ENCODE results near the gene AP1M2.

The AP1M2 gene

GRCh38 chr19:10525636-10526035, 61.5 kb downstream of the AP1M2 start:
- Histone ChIP-seq H3K4me3 (ENCODE audit: low read length in 2 of 2) (no peak overlapping the region), H3K36me3 (ENCODE audit: control insufficient read depth in 2 of 2, insufficient read depth in 2 of 2, low read length in 2 of 2) (no peaks in the 10 kb centered on the region), H3K9me3 (ENCODE audit: control insufficient read depth in 2 of 2, low read length in 2 of 2) (no peaks in the 10 kb centered on the region), H3K27me3 (ENCODE audit: control insufficient read depth in 2 of 2, insufficient read depth in 2 of 2, low read length in 2 of 2) (no peaks in the 10 kb centered on the region), H3K4me1 (ENCODE audit: control insufficient read depth in 2 of 2, insufficient read depth in 2 of 2, low read length in 2 of 2) (no peaks in the 10 kb centered on the region), H3K27ac (ENCODE audit: low read depth in 2 of 2, low read length in 2 of 2) (no peak overlapping the region), H3K9ac (ENCODE audit: low read depth in 1 of 2, low read length in 2 of 2) (no peak overlapping the region)

- H3K27me3 ChIP-seq (ENCODE audit: control insufficient read depth in 2 of 2, insufficient read depth in 2 of 2, low read length in 2 of 2) = peaks cover 13 to 16% of the 10 kb centered on the region in 2 donors
- no peaks in the 10 kb centered on the region for H3K36me3 ChIP-seq (ENCODE audit: control insufficient read depth in 2 of 2, insufficient read depth in 2 of 2, low read length in 2 of 2)
- no peak overlapping the region for H3K9ac ChIP-seq (ENCODE audit: low read depth in 1 of 2, low read length in 2 of 2)
- H3K9me3 ChIP-seq (ENCODE audit: control insufficient read depth in 2 of 2, low read length in 2 of 2) = no peaks in the 10 kb centered on the region
- H3K4me3 ChIP-seq (ENCODE audit: low read length in 2 of 2) = no peak overlapping the region
- peaks cover 2 to 3% of the 10 kb centered on the region in 2 donors for H3K4me1 ChIP-seq (ENCODE audit: control insufficient read depth in 2 of 2, insufficient read depth in 2 of 2, low read length in 2 of 2)
- H3K27ac ChIP-seq (ENCODE audit: low read depth in 2 of 2, low read length in 2 of 2) = no peak overlapping the region
These were observed 63.9 kb downstream of the AP1M2 start for GRCh38 chr19:10523135-10523636.

Measured in mucosa of rectum (tissue), 2 donors.